H1 (cell line): ENCODE results near the gene CDK9. TPM values are rescaled to one million over a fixed set of nuclear protein-coding genes. Genes with fewer than 3 reads are reported as not detected.
A peak's percentile ranks its signal among the peaks of the same experiment; 100 is the strongest.

Experiments
- CTCF ChIA-PET: fragments of 300-600 bp; sonication (Branson Sonifier 250); formaldehyde crosslinking; loops from one replicate; lab custom pipeline; 2021; ENCODE audit not compliant: partially characterized antibody; lab: Charles Lee
- POLR2A ChIA-PET: fragments of 300-600 bp; sonication (Branson Sonifier 250); formaldehyde crosslinking; loops from one replicate; lab custom pipeline; 2021; ENCODE audit warnings: inconsistent platforms; ENCODE audit not compliant: partially characterized antibody; lab: Charles Lee
- DNase-seq, 2 experiments: peaks; one replicate each; pipeline versions ENCODE4 v3.0.0 to v3.0.0-alpha.2; 2010 to 2022; ENCODE audit warnings: low spot score in 2 of 2, low read depth in 1 of 2, mixed read lengths in 1 of 2
- FAIRE-seq: peaks from 2 replicates; lab custom pipeline; 2011; peaks lifted over from hg19 to GRCh38; lab: Jason Lieb, UNC
- H2AFZ ChIP-seq: 2 replicates; pipeline ENCODE4 v1.8.1; 2012; ENCODE audit warnings: low read length, inconsistent platforms
- H2AK5ac ChIP-seq: 2 replicates; pipeline ENCODE4 v1.6.1; 2013; ENCODE audit warnings: low read depth, low read length
- H2BK120ac ChIP-seq: replicated peaks from 2 replicates; pipeline ENCODE3; 2013; ENCODE audit warnings: low read depth, low read length, inconsistent platforms
- H2BK12ac ChIP-seq: 2 replicates; pipeline ENCODE4 v1.6.1; 2013; ENCODE audit warnings: low read depth, low read length
- H2BK15ac ChIP-seq: 2 replicates; pipeline ENCODE4 v1.6.1; 2013; ENCODE audit warnings: low read length
- H2BK20ac ChIP-seq: 2 replicates; pipeline ENCODE4 v1.6.1; 2013; ENCODE audit warnings: low read length
- H2BK5ac ChIP-seq: 2 replicates; pipeline ENCODE4 v1.6.1; 2013; ENCODE audit warnings: low read depth, low read length
- H3K14ac ChIP-seq: 2 replicates; pipeline ENCODE4 v1.6.1; 2013; ENCODE audit warnings: inconsistent platforms; ENCODE audit not compliant: insufficient read length
- H3K18ac ChIP-seq: 2 replicates; pipeline ENCODE4 v1.6.1; 2013; ENCODE audit warnings: low read length; ENCODE audit errors: extremely low read depth
- H3K23ac ChIP-seq: 2 replicates; pipeline ENCODE4 v1.6.1; 2013; ENCODE audit warnings: inconsistent platforms; ENCODE audit not compliant: insufficient read length
- H3K23me2 ChIP-seq: 2 replicates; pipeline ENCODE4 v1.6.1; 2013; ENCODE audit warnings: low read depth, low read length
- H3K27ac ChIP-seq: 2 replicates; pipeline ENCODE4 v1.6.1; 2011; ENCODE audit warnings: low read depth, low read length, inconsistent platforms
- H3K27me3 ChIP-seq, 4 experiments: replicated peaks in 1 of 4; 1 replicate in 1 of 4; 2 replicates in 3 of 4; pipeline versions ENCODE4 v1.6.1 to v1.8.1; 2011 to 2013; ENCODE audit warnings: low read length in 3 of 4, mild to moderate bottlenecking in 3 of 4, inconsistent platforms in 2 of 4, mixed read lengths in 2 of 4, moderate library complexity in 1 of 4; ENCODE audit not compliant: control insufficient read depth in 3 of 4, insufficient read depth in 3 of 4; ENCODE audit errors: extremely low read depth in 1 of 4
- H3K36me3 ChIP-seq, 4 experiments: 2 replicates each; pipeline versions ENCODE4 v1.6.1 to v1.8.1; 2011 to 2013; ENCODE audit warnings: mild to moderate bottlenecking in 4 of 4, low read length in 3 of 4, moderate library complexity in 2 of 4, control low read depth in 1 of 4, inconsistent platforms in 1 of 4; ENCODE audit not compliant: insufficient read depth in 4 of 4, control insufficient read depth in 2 of 4
- H3K4ac ChIP-seq: replicated peaks from 2 replicates; pipeline ENCODE3; 2013; ENCODE audit warnings: low read length, low read depth, mixed read lengths, inconsistent platforms; ENCODE audit not compliant: insufficient read length
- H3K4me1 ChIP-seq, 4 experiments: replicated peaks in 1 of 4; 1 replicate in 1 of 4; 2 replicates in 3 of 4; pipeline versions ENCODE4 v1.6.1 to v1.8.1; 2011 to 2013; ENCODE audit warnings: low read length in 3 of 4, inconsistent platforms in 2 of 4, mixed read lengths in 1 of 4; ENCODE audit not compliant: insufficient read depth in 4 of 4, control insufficient read depth in 3 of 4
- H3K4me2 ChIP-seq, 2 experiments: 2 replicates each; pipeline versions ENCODE4 v1.6.1 to v1.8.1; 2011 to 2013; ENCODE audit warnings: low read depth in 2 of 2, low read length in 2 of 2, control low read depth in 1 of 2, inconsistent platforms in 1 of 2, mild to moderate bottlenecking in 1 of 2; ENCODE audit not compliant: insufficient read depth in 1 of 2
- H3K4me3 ChIP-seq, 4 experiments: fragments of 200-600, 300-600 bp in 1 of 4; sonication (generic), shearing (Covaris generic), sonication (Bioruptor Twin) in 1 of 4; 2 replicates each; pipeline versions ENCODE4 v1.5.1 to v1.8.1; 2011 to 2016; ENCODE audit warnings: low read length in 4 of 4, low read depth in 3 of 4, control low read depth in 2 of 4, inconsistent platforms in 2 of 4, mild to moderate bottlenecking in 2 of 4, mixed read lengths in 1 of 4, moderate library complexity in 1 of 4; ENCODE audit not compliant: insufficient read depth in 2 of 4; ENCODE audit errors: extremely low read depth in 1 of 4
- H3K56ac ChIP-seq: replicated peaks from 2 replicates; pipeline ENCODE3; 2013; ENCODE audit warnings: low read depth, mild to moderate bottlenecking, mixed read lengths, low read length, inconsistent platforms; ENCODE audit not compliant: insufficient read length
- H3K79me1 ChIP-seq: 2 replicates; pipeline ENCODE4 v1.6.1; 2013; ENCODE audit warnings: low read depth, low read length, control low read depth
- H3K79me2 ChIP-seq, 2 experiments: 2 replicates each; pipeline versions ENCODE4 v1.6.1 to v1.8.1; 2012 to 2013; ENCODE audit warnings: low read length in 2 of 2, mild to moderate bottlenecking in 2 of 2, inconsistent platforms in 1 of 2; ENCODE audit not compliant: insufficient read depth in 2 of 2, control insufficient read depth in 1 of 2
- H3K9ac ChIP-seq, 4 experiments: replicated peaks in 1 of 4; 1 replicate in 1 of 4; 2 replicates in 3 of 4; pipeline versions ENCODE4 v1.6.1 to v1.8.1; 2011 to 2013; ENCODE audit warnings: low read depth in 3 of 4, low read length in 3 of 4, control low read depth in 2 of 4, mild to moderate bottlenecking in 2 of 4, moderate library complexity in 2 of 4, inconsistent platforms in 1 of 4; ENCODE audit errors: extremely low read depth in 1 of 4
- H3K9me3 ChIP-seq, 2 experiments: 2 replicates each; pipeline versions ENCODE4 v1.6.1 to v1.8.1; 2012 to 2013; ENCODE audit warnings: mild to moderate bottlenecking in 2 of 2, moderate library complexity in 2 of 2, control low read depth in 1 of 2, inconsistent platforms in 1 of 2, low read depth in 1 of 2, low read length in 1 of 2, mixed read lengths in 1 of 2; ENCODE audit not compliant: insufficient read depth in 2 of 2
- H4K20me1 ChIP-seq, 2 experiments: replicated peaks in 1 of 2; 2 replicates each; pipeline versions ENCODE3 to v1.8.1; 2011 to 2013; ENCODE audit warnings: inconsistent platforms in 2 of 2, low read length in 2 of 2, mild to moderate bottlenecking in 1 of 2; ENCODE audit not compliant: insufficient read depth in 2 of 2, control insufficient read depth in 1 of 2
- H4K5ac ChIP-seq: 2 replicates; pipeline ENCODE4 v1.6.1; 2013; ENCODE audit warnings: low read length, low read depth, mixed read lengths, inconsistent platforms; ENCODE audit not compliant: insufficient read length
- H4K8ac ChIP-seq: 2 replicates; pipeline ENCODE4 v1.8.0; 2013; ENCODE audit warnings: mild to moderate bottlenecking, moderate library complexity, low read length, inconsistent platforms; ENCODE audit not compliant: insufficient read depth; ENCODE audit errors: extremely low read depth
- H4K91ac ChIP-seq: replicated peaks from 2 replicates; pipeline ENCODE3; 2013; ENCODE audit warnings: low read length, mixed read lengths, inconsistent platforms; ENCODE audit not compliant: insufficient read length
- CTCF ChIP-seq, 3 experiments: IDR thresholded peaks; 1 replicate in 2 of 3; 2 replicates in 1 of 3; pipeline versions ENCODE4 v1.5.1 to v1.6.1; 2011; ENCODE audit warnings: low read length in 3 of 3, mild to moderate bottlenecking in 3 of 3, inconsistent platforms in 2 of 3, low read depth in 1 of 3, moderate library complexity in 1 of 3; ENCODE audit not compliant: insufficient read depth in 1 of 3; ENCODE audit errors: control extremely low read depth in 1 of 3
- JUND ChIP-seq: IDR thresholded peaks from 2 replicates; pipeline ENCODE4 v1.6.1; 2011; ENCODE audit warnings: mild to moderate bottlenecking, improper control_type of control experiment, low read length
- WGBS, 2 experiments: shearing (Covaris generic) in 1 of 2; methylation state at CpG; one replicate each; pipeline versions ENCODE4 v1.1.6 to v1.1.7; 2013 to 2015; ENCODE audit warnings: low lambda C conversion rate in 2 of 2, mixed read lengths in 2 of 2, inconsistent platforms in 1 of 2, low coverage in 1 of 2, missing lambda C conversion rate in 1 of 2; ENCODE audit not compliant: insufficient replicate concordance in 2 of 2, insufficient coverage in 1 of 2, insufficient read length in 1 of 2; ENCODE audit errors: extremely low coverage in 1 of 2, missing lambda C conversion rate in 1 of 2; 5-methylcytosine and 5-hydroxymethylcytosine counted together
- polyA plus RNA-seq, 7 experiments: library from polyadenylated mRNA; depleted of rRNA in 3 of 7; stranded (reverse) in 5 of 7; unstranded in 2 of 7; fragments of >200 nt in 5 of 7; fragments of 200-250 nt in 2 of 7; gene quantifications; 1 replicate in 5 of 7; 2 replicates in 1 of 7; 4 replicates in 1 of 7; pipeline versions ENCODE4 v1.2.1 to v1.2.3, GENCODE V29; 2011 to 2013; ENCODE audit warnings: missing spikeins in 2 of 7, mixed read lengths in 2 of 7
- total RNA-seq: library from RNA; stranded (reverse); fragmentation: NEBNext Ultra II Directional; extraction: Animal tissue kit (Norgen Biotek cat#: 25700); gene quantifications from 2 replicates; pipeline ENCODE4 v1.2.1, GENCODE V29; 2021

CDK9 gene
- total and polyA plus RNA-seq, 2 of the 8 experiments (the other 6 are each of a cell fraction or from before 2014, with no cell fraction given) = 69.1 to 87.5 TPM

DNA sequence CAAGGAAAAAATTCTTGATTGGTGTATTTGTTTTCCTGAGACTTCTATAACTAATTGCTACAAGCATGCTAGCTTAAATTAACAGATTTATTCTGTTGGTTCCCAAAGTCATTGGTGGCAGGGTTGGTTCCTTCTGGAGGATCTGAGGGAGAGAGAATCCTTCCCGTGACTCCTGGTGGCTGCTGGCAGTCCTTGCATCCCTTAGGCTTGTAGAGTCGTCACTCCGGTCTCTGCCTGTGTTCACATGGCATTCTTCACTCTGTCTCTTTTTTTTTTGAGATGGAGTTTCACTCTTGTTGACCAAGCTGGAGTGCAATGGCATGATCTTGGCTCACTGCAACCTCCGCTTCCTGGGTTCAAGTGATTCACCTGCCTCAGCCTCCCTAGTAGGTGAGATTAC lies 5.3 kb downstream of the CDK9 start:
- no peak overlapping the region for H3K9ac ChIP-seq
- H3K79me2 ChIP-seq = peaks cover 3 to 37% of the 10 kb centered on the region in 2 experiments; a peak in 2 of 4 replicates
- no peak overlapping the region for H2BK12ac ChIP-seq
- peaks cover 25 to 30% of the 10 kb centered on the region in 2 experiments for H4K20me1 ChIP-seq
- H2BK5ac ChIP-seq = no peak overlapping the region
- H3K27ac ChIP-seq = no peak overlapping the region
- peaks cover 29 to 53% (median 45%) of the 10 kb centered on the region in 4 experiments for H3K36me3 ChIP-seq
- no peak overlapping the region for H3K4ac ChIP-seq
- no peak overlapping the region for H2AFZ ChIP-seq
- peaks cover 10% of the 10 kb centered on the region for H3K79me1 ChIP-seq
- H3K27me3 ChIP-seq = no peaks in the 10 kb centered on the region
- H3K4me3 ChIP-seq = no peak overlapping the region
- DNase-seq (no peak), FAIRE-seq (no peak)
- H3K4me2 ChIP-seq = no peak overlapping the region
- H3K56ac ChIP-seq = no peak overlapping the region
- no peak overlapping the region for H3K23ac ChIP-seq
- no peak overlapping the region for H2BK15ac ChIP-seq
- H4K91ac ChIP-seq = no peak overlapping the region
- no peaks in the 10 kb centered on the region for H3K23me2 ChIP-seq
- no peak overlapping the region for H4K8ac ChIP-seq
- 94% methylated on average over 4 of the region's 4 CpGs; no CpG with 5 or more reads in 1 of the 2 experiments for WGBS, 2 experiments
- H2BK20ac ChIP-seq = no peak overlapping the region
- H3K18ac ChIP-seq = no peak overlapping the region
- TF ChIP-seq JUND (no peak), CTCF (IDR thresholded peaks at IDR 0.05; ENCODE audit: control extremely low read depth in 1 of 3, insufficient read depth in 1 of 3, low read depth in 1 of 3, low read length in 3 of 3) (peak in 1 of 3 experiments; percentile 26; a peak in 1 of 4 replicates)
- peaks cover 0 to 2% (median 0%) of the 10 kb centered on the region in 4 experiments; a peak in 2 of 7 replicates for H3K4me1 ChIP-seq
- H3K14ac ChIP-seq = no peak overlapping the region
- H3K9me3 ChIP-seq = no peaks in the 10 kb centered on the region
- POLR2A ChIA-PET = interaction anchor here (0.7 to 10.2 kb wide), 5 partner anchors 11 to 139 kb away, joined by 3 to 140 read pairs (median 3); partner anchors contain the start of genes FPGS and PIP5KL1
- no peak overlapping the region for H2BK120ac ChIP-seq
- H2AK5ac ChIP-seq = no peak overlapping the region
- H4K5ac ChIP-seq = no peak overlapping the region
- CTCF ChIA-PET = interaction anchor here (0.7 to 16.2 kb wide), 7 partner anchors 10 to 882 kb away, joined by 3 to 227 read pairs (median 4); no protein-coding TSS in a partner anchor
